Duodenal mucosa (tissue), 2 donors: Measurements from ENCODE around the gene BICRA.
"Not testable (repeated sequence)": the region's sequence is repeated elsewhere in the genome, so short reads cannot be mapped to it uniquely, and the experiment has no call there.

Source experiments
- H3K27ac ChIP-seq: one replicate; pipeline ENCODE4 v1.7.0; 2013; ENCODE audit warnings: low read depth, low read length
- H3K27me3 ChIP-seq, 2 donors: one replicate each; pipeline ENCODE4 v1.7.0; 2013; ENCODE audit warnings: low read length in 2 of 2, control low read depth in 1 of 2; ENCODE audit not compliant: insufficient read depth in 2 of 2, control insufficient read depth in 1 of 2
- H3K36me3 ChIP-seq, 2 donors: one replicate each; pipeline ENCODE4 v1.7.0; 2013; ENCODE audit warnings: low read length in 2 of 2, control low read depth in 1 of 2; ENCODE audit not compliant: insufficient read depth in 2 of 2, control insufficient read depth in 1 of 2
- H3K4me1 ChIP-seq, 2 donors: one replicate each; pipeline ENCODE4 v1.7.0; 2013; ENCODE audit warnings: low read length in 2 of 2, control low read depth in 1 of 2; ENCODE audit not compliant: insufficient read depth in 2 of 2, control insufficient read depth in 1 of 2
- H3K4me3 ChIP-seq, 2 donors: one replicate each; pipeline ENCODE4 v1.7.0; 2013; ENCODE audit warnings: low read length in 2 of 2, low read depth in 1 of 2
- H3K9ac ChIP-seq, 2 donors: one replicate each; pipeline ENCODE4 v1.7.0; 2013; ENCODE audit warnings: low read length in 2 of 2, low read depth in 1 of 2
- H3K9me3 ChIP-seq, 2 donors: one replicate each; pipeline ENCODE4 v1.7.0; 2013; ENCODE audit warnings: low read length in 2 of 2, control low read depth in 1 of 2; ENCODE audit not compliant: control insufficient read depth in 1 of 2

Gene BICRA

DNA sequence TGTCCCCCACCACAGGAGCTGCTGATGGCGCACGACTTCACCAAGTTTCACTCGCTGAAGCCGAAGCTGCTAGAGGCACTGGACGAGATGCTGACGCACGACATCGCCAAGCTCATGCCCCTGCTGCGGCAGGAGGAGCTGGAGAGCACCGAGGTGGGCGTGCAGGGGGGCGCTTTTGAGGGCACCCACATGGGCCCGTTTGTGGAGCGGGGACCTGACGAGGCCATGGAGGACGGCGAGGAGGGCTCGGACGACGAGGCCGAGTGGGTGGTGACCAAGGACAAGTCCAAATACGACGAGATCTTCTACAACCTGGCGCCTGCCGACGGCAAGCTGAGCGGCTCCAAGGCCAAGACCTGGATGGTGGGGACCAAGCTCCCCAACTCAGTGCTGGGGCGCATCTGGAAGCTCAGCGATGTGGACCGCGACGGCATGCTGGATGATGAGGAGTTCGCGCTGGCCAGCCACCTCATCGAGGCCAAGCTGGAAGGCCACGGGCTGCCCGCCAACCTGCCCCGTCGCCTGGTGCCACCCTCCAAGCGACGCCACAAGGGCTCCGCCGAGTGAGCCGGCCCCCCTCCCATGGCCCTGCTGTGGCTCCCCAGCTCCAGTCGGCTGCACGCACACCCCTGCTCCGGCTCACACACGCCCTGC, 132.1 kb downstream of the BICRA start:
- no peak overlapping the region for H3K27ac ChIP-seq
- H3K4me3 ChIP-seq: no peak overlapping the region
- H3K9ac ChIP-seq: no peak overlapping the region
- H3K4me1 ChIP-seq: peaks cover 0 to 19% of the 10 kb centered on the region in 2 donors
- H3K36me3 ChIP-seq: no peaks in the 10 kb centered on the region
- no peaks in the 10 kb centered on the region for H3K9me3 ChIP-seq
- H3K27me3 ChIP-seq: no peaks in the 10 kb centered on the region

DNA sequence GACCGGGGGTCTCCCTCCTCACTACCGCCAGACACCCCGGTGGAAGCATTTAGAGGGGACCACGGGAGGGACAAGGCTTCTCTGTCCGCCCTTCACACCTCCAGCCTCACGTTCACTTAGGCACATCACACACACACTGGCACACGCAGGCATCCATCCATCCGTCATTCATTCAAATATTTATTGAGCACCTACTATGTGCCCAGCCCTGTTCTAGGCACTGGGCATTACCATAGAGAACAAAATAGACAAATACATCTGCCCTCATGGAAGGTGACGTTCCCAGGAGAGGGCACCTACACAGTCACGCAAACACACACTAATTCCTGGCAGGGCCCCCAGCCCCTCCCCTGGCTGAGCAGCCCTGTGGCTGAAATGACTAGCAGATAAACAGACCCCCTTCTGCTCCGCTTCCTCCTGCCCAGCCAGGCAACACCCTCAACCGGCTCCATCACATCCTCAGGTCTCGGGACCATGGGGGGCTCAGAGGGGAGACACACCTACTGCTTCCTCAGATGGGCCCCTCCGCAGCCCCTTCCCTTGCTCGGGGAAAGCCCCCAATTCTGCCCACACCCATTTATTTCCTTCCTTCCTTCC, 132.7 kb downstream of the BICRA start:
- Histone ChIP-seq H3K36me3 (peaks cover 0 to 1% of the 10 kb centered on the region in 2 donors), H3K27ac (no peak overlapping the region), H3K4me3 (no peak overlapping the region), H3K9ac (no peak overlapping the region), H3K4me1 (peaks cover 2 to 21% of the 10 kb centered on the region in 2 donors), H3K27me3 (no peaks in the 10 kb centered on the region), H3K9me3 (no peaks in the 10 kb centered on the region)

DNA sequence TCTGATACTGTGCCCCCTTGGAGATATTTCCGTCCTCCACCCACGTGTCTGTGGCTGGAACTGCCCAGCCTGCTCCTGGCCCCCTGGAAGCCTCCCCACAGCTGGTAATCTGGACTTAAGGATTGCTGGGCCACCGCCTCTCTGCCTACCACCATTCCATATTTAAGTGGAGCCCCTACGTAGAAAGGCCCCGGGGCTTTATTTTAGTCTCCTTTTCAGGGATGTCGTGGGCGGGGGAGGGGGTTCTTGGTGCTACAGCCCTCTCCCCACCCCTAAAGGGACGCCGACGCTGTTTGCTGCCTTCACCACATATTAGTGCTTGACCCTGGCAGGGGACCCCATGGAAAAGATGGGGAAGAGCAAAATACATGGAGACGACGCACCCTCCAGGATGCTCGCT, 133.7 kb downstream of the BICRA start:
- Histone ChIP-seq H3K27ac (peak overlapping the region; percentile 89), H3K4me3 (peak overlapping the region in 1 of 2 donors; percentile 70), H3K36me3 (peaks cover 0 to 7% of the 10 kb centered on the region in 2 donors), H3K9me3 (no peaks in the 10 kb centered on the region), H3K27me3 (no peaks in the 10 kb centered on the region), H3K9ac (peak overlapping the region in 1 of 2 donors; percentile 46), H3K4me1 (peaks cover 7 to 21% of the 10 kb centered on the region in 2 donors)

DNA sequence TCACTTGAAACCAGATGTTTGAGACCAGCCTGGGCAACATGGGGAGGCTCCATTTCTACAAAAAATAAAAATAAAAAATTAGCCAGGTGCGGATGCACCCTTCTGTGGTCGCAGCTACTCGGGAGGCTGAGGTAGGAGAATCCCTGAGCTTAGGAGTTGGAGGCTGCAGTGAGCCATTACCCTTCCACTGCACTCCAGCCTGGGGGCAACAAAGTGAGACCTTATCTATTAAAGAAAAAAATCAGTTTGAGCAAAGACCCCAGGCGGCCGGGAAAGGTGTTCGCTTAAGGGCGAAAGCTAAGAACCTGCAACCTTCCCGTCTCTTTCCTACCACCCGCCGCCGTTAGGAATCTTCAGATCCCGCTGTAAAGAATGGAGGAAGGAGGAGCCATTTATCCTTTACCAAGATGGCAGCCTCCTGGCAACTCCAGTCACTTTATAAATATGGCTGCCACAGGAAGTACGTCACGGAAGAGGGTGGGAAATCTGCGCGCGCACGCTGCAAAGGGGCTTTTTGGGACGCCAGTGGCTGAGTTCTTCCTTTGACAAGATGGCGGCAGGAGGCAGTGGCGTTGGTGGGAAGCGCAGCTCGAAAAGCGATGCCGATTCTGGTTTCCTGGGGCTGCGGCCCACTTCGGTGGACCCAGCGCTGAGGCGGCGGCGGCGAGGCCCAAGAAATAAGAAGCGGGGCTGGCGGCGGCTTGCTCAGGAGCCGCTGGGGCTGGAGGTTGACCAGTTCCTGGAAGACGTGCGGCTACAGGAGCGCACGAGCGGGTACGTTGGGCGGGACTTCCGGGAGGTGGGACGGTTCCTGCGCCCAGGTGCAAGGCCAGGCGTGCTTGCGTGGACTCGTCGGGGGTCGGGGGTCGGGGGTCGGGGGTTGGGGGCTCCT, 136.3 kb downstream of the BICRA start, which contains the start of gene NOP53:
NOP53 (plus strand) TSS at position 537 of the 892 bp plus-strand sequence; CDS start at position 551, 14 bp downstream.
- Histone ChIP-seq H3K36me3 (peaks cover 15 to 31% of the 10 kb centered on the region in 2 donors), H3K9ac (peak within 1 kb of the TSS; percentile 49 to 81), H3K4me1 (peaks cover 7 to 21% of the 10 kb centered on the region in 2 donors), H3K27ac (peak within 1 kb of the TSS; percentile 98), H3K9me3 (no peaks in the 10 kb centered on the region), H3K27me3 (no peaks in the 10 kb centered on the region), H3K4me3 (peak within 1 kb of the TSS; percentile 57 to 81)

DNA sequence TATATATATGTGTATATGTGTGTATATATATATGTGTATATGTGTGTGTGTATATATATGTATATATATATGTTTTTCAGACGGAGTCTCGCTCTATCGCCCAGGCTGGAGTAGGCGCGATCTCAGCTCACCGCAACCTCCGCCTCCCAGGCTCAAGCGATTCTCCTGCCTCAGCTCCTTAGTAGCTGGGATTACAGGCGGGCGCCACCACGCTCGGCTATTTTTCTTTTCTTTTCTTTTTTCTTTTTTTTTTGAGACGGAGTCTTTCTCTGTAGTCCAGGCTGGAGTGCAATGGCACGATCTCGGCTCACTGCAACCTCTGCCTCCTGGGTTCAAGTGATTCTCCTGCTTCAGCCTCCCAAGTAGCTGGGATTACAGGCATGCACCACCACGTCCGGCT, 137.2 kb downstream of the BICRA start:
- not testable (repeated sequence) for H3K27me3 ChIP-seq, H3K9me3 ChIP-seq, H3K27ac ChIP-seq
- Histone ChIP-seq H3K4me1 (peaks cover 7 to 21% of the 10 kb centered on the region in 2 donors), H3K9ac (peak overlapping the region in 1 of 2 donors; percentile 49), H3K36me3 (peaks cover 24 to 39% of the 10 kb centered on the region in 2 donors), H3K4me3 (peak overlapping the region; percentile 57 to 81)

GRCh38 chr19:47749326-47749725, 140.4 kb downstream of the BICRA start:
- H3K9ac ChIP-seq: no peak overlapping the region
- H3K4me3 ChIP-seq: no peak overlapping the region
- peaks cover 48 to 70% of the 10 kb centered on the region in 2 donors for H3K36me3 ChIP-seq
- H3K27me3 ChIP-seq: no peaks in the 10 kb centered on the region
- H3K4me1 ChIP-seq: peaks cover 7 to 10% of the 10 kb centered on the region in 2 donors
- no peaks in the 10 kb centered on the region for H3K9me3 ChIP-seq
- H3K27ac ChIP-seq: no peak overlapping the region

DNA sequence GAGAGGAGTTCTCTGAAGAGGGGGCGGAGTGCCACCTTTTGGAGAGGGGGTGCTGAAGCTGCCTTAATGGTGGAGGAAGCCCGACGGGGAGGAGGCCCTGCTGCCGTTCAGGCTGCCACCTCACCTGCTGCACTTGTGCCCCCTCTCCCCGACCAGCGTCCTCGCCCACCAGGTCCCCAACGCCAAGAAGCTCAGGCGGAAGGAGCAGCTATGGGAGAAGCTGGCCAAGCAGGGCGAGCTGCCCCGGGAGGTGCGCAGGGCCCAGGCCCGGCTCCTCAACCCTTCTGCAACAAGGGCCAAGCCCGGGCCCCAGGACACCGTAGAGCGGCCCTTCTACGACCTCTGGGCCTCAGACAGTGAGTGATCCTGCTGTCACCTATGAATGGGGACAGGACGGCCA, 141.8 kb downstream of the BICRA start:
- Histone ChIP-seq H3K9ac (no peak overlapping the region), H3K27me3 (no peaks in the 10 kb centered on the region), H3K4me1 (peaks cover 5 to 7% of the 10 kb centered on the region in 2 donors), H3K27ac (no peak overlapping the region), H3K4me3 (no peak overlapping the region), H3K36me3 (peaks cover 52 to 81% of the 10 kb centered on the region in 2 donors), H3K9me3 (no peaks in the 10 kb centered on the region)

DNA sequence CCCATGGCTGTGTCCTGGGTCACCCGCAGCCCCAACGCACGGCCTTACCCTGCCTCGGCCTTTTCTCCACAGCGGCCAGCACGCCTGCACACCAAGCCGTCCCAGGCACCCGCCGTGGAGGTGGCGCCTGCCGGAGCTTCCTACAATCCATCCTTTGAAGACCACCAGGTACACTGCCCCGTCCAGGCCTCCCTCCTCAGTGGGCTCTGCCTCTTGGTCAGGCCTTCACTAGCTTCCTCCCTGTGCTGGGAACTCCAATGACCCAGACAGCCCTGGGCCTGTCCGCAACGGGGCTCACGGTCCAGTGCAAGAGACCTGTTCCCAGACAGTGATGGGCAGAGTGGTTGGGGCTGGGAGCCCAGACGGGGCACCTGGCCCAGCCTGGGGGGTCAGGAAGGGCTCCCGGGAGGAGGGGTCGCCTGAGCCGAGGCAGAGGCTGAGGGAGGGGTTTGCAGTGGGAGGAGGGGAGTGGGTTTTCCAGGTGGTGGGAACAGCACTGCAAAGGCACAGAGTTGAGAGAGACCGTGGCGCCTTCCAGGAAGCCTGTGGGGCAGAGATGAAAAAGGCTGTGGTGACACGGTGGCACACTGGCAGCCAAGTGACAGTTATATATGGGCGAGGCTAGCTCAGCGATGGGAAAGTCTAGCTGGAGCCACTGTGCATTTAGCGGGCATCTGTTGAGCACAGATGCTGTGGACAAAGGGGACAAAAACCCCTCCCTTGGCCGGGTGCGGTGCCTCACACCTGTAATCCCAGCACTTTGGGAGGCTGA, 143.7 kb downstream of the BICRA start:
- H3K36me3 ChIP-seq: peaks cover 61 to 93% of the 10 kb centered on the region in 2 donors

More for the DNA sequence above, 143.7 kb downstream of the BICRA start:
- Histone ChIP-seq H3K27me3 (no peaks in the 10 kb centered on the region), H3K27ac (no peak overlapping the region), H3K9me3 (no peaks in the 10 kb centered on the region), H3K4me3 (no peak overlapping the region), H3K4me1 (peaks cover 10 to 12% of the 10 kb centered on the region in 2 donors), H3K9ac (no peak overlapping the region)
